HL-60/S4 (cell line): ENCODE measurements around the gene MAST4.

Source experiments
- in situ Hi-C: fragments of 300-500 bp; cut with MboI; formaldehyde crosslinking; loops from 2 replicates; pipeline ENCODE4 v1.14.3; 2022; ENCODE audit warnings: low sequenced_read_pairs

Gene MAST4

GRCh38 chr5:67192719-67193438, 596.7 kb downstream of the MAST4 start:
- in situ Hi-C loops = no loop called here

GRCh38 chr5:67193439-67193807, 597.2 kb downstream of the MAST4 start:
- in situ Hi-C loops = no loop called here

- in situ Hi-C loops = no loop called here
These were observed 598.0 kb downstream of the MAST4 start for GRCh38 chr5:67194166-67194565.

GRCh38 chr5:67195406-67196275, 599.4 kb downstream of the MAST4 start:
- in situ Hi-C loops = no loop called here

GRCh38 chr5:67196537-67197059, 600.4 kb downstream of the MAST4 start, which contains the start of gene CD180:
TSS of gene CD180 (minus strand) at chr5:67196799. CDS start at chr5:67196641, 158 bp downstream.
- in situ Hi-C loops = no loop called here

- in situ Hi-C loops = no loop called here
These were observed 601.3 kb downstream of the MAST4 start for GRCh38 chr5:67197536-67197935.

GRCh38 chr5:67198917-67199316, 602.7 kb downstream of the MAST4 start:
- in situ Hi-C loops = no loop called here

- in situ Hi-C loops = no loop called here
These were observed 603.7 kb downstream of the MAST4 start for GRCh38 chr5:67199859-67200258.

GRCh38 chr5:67200809-67201562, 604.8 kb downstream of the MAST4 start:
- in situ Hi-C loops = no loop called here

- in situ Hi-C loops = no loop called here
These were observed 605.8 kb downstream of the MAST4 start for GRCh38 chr5:67201897-67202549.

GRCh38 chr5:67202828-67203227, 606.6 kb downstream of the MAST4 start:
- in situ Hi-C loops = no loop called here

GRCh38 chr5:67203701-67204074, 607.5 kb downstream of the MAST4 start:
- in situ Hi-C loops = no loop called here

- in situ Hi-C loops = no loop called here
These were observed 608.6 kb downstream of the MAST4 start for GRCh38 chr5:67204821-67205220.

- in situ Hi-C loops = no loop called here
These were observed 609.8 kb downstream of the MAST4 start for GRCh38 chr5:67205981-67206380.

- in situ Hi-C loops = no loop called here
These were observed 610.3 kb downstream of the MAST4 start for GRCh38 chr5:67206461-67206860.

GRCh38 chr5:67206929-67207328, 610.7 kb downstream of the MAST4 start:
- in situ Hi-C loops = no loop called here

GRCh38 chr5:67208403-67208802, 612.2 kb downstream of the MAST4 start:
- in situ Hi-C loops = no loop called here

- in situ Hi-C loops = no loop called here
These were observed 613.1 kb downstream of the MAST4 start for GRCh38 chr5:67209141-67209771.

- in situ Hi-C loops = loop anchor here (5.0 kb wide), 1 partner anchor 50 kb away; no protein-coding TSS in a partner anchor
These were observed 615.7 kb downstream of the MAST4 start for GRCh38 chr5:67211926-67212325.

- in situ Hi-C loops = loop anchor here (5.0 kb wide), 1 partner anchor 52 kb away; no protein-coding TSS in a partner anchor
These were observed 617.8 kb downstream of the MAST4 start for GRCh38 chr5:67214036-67214435.
